Measurements from ENCODE around the gene MAP4K2.

MAP4K2 gene

GRCh38 chr11:64792482-64792881 lies 10.5 kb downstream of the MAP4K2 start:
- DNase-seq (ENCODE audit: low read depth, low spot score): no peak

GRCh38 chr11:64791781-64792291 lies 11.2 kb downstream of the MAP4K2 start:
- no peak for DNase-seq (ENCODE audit: low read depth, low spot score)

DNA sequence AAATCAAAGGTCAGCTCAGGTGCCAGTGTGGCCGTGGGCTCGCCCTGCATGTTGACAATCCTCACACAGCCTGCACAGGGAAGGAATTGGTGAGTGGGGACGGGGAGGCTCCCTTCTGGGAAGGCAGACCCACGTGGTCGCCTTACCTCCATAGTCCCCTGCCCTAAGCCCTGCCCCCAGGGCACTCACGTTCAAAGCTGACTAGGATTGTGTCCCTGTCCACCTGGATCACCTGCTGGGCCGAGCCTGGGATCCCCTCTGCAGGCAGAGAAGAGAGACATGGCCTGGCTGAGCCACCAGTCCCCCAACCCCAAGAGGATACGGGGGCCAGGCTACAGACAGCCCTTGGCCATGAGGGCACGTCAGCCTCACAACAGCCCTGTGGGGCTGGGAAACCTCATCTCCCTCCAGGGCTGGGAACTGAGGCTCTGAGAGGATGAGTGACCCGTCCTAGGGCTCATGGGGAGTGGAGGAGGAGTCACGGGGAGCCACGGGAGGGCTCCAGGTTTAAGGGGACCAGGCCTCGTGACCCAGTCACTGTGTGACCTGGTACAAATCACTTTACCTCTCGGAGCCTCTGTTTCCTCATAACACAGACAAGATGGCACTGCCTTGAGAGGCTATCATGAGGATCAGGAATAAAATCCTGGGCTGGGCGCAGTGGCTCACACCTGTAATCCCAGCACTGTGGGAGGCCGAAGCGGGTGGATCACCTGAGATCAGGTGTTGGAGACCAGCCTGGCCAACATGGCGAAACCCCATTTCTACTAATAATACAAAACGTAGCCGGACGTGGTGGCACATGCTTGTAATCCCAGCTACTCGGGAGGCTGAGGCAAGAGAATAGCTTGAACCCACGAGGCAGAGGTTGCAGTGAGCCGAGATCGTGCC lies 12.6 kb downstream of the MAP4K2 start:
- no peak for DNase-seq (ENCODE audit: low read depth, low spot score)

- no peak for DNase-seq (ENCODE audit: low read depth, low spot score)
Measured at GRCh38 chr11:64789331-64790204, 13.4 kb downstream of the MAP4K2 start.

DNA sequence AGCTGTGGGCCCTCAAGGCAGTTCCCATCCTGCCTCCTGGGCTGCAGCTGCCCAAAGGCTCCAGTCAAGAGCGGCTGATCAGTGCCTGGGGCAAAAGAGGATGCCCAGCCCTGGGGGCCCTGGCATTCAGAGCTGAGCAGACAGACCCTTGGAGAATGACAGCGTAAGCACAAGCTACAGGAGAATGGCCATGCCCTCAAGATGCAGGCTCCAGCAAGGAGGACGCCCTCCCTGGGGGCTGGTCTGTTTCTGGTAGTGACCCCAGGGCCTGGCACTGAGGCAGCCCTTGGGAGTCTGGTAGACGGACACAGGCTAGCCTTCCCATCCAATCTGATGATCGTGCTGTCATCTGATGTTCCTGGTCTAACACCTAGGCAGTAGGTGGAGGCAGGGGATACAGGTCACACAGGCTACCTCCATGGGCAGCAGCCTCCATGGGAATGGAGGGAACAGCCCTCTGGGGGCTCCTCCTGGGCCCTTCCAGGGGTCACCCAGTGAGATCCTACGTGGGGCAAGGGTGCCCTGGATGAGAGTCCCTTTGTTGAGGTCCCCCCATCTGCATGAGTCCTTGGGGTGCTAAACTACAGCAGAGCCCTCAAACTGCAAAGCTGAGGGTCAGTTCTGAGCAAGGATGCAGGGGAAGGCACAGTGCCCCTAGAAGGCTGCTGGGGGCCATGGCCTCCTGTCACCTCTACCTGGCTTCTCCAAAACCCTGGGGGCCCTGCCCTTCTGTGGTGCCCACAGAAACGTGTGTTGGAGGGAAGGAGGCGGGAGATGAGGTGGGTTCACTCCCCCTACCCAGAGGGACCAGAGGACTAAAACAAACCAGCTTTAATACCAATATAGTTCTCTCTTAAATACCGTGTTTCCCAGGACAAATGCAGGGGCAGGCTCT lies 14.4 kb downstream of the MAP4K2 start:
- DNase-seq (ENCODE audit: low read depth, low spot score): no peak

DNA sequence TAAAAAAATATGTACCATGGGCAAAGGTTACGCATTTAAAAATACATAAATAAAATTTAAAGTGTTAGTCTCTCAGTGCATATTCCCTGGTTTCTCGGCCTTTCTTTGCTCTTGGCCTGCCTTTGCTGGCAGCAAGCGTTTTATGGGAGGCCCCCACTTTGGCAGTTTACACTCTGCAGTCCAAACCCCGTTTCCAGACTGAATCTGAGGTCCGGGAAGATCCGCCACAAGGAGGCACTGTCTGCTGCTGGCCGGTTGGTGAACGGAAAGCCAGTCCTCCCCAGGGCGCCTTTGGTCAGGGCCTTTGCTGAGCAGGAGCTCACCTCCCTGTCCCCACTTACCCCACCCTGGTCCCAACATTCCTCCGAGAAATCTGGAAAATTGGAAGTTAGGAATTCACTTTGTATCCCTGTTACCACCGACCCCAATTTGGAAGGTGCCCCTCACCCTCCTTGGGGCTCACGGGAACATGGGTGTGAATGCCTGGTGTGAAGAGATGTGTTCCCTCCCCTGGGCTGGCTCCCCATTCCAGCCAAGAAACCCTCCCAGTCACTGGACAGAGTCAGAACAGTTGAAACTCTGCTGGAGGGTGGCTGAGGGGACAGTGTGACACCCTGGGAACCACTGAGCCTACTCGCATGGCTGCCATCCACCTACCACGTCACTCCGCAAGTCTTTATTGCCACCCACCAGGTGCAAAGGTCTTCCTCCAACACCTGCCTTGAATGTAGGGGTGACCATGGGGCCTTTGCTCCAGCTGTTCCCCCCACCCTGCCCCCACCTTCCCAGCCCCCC lies 15.3 kb downstream of the MAP4K2 start:
- no peak for DNase-seq (ENCODE audit: low read depth, low spot score)

- no peak for DNase-seq (ENCODE audit: low read depth, low spot score)
Measured at GRCh38 chr11:64786308-64786707, 16.7 kb downstream of the MAP4K2 start.

DNA sequence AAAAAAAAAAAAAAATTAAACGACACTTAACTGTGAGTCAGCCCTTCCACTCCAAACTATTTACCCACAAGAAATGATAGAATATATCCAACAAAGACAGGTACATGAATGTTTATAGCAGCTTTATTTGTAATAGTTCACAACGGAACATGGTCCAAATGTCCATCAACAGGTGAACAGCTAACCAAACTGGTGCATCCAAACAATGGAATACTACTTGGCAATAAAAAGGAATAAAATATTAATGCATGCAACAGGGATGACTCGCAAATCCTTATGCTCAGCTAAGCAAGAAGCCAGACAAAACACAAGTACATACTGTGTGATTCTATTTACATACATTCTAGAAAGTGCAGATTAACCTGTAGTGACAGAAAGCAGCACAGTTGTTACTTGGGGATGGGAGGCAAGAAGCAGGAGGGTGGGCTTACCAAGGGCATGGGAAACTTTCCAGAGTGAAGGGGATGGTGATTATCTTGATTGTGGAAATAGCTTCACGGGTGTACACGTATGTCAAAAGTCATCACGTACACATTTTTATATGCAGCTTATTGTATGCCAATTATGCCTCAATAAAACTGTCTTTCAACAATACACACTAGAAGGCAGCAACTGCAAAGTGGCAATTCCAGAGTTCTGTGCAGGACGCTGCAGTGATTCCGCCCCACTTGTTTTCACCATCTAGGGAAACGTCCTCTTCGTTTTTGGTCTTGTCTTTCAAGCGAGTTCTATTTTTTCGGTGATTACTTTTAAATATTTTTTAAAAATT lies 18.0 kb downstream of the MAP4K2 start:
- DNase-seq (ENCODE audit: low read depth, low spot score): no peak

DNA sequence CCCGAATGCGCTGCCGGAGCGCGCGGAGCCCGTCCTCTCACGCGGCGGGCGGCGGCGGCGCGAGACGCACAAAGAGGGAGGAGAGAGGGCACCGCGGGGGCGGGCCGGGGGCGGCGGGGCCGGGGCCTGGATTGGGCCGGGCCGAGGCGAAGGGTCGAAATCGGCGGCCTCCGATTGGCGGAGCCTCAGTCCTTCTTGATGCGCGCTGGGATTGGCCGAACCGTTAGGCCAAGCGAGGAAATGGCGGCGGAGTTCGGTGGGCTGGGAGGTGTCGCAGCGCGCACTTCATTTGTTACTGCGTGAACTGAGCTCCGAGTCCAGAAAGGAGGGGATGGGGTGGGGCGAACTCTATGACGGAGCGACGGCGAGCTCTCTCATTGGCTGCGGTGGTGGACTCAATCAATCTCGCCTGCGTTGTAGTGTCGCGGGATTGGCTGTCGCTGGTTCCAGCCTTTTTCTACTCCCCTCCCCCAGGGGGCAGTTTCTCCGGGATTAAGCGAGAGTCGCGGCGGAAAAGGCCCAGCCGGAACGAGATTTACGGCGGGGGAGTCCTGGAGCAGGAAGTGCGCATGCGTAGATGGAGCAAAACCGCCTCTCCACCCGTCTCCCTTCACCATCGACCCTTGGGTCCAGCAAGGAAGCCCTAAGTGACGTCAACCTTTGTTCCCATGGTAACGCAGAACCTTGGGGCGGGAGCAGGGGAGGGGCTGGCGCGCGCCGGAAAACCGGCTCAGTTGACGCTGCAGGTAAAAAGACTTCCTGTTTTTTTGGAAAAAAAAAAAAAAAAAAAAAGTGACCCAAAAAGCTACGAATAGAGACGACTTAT lies 24.3 kb downstream of the MAP4K2 start, which contains the start of gene SF1:
Gene SF1, minus strand, starts transcription at position 70 of the 826 bp plus-strand sequence. CDS start 150 bp downstream, outside the sequence.
- DNase-seq (ENCODE audit: low read depth, low spot score): peak; percentile 97

DNA sequence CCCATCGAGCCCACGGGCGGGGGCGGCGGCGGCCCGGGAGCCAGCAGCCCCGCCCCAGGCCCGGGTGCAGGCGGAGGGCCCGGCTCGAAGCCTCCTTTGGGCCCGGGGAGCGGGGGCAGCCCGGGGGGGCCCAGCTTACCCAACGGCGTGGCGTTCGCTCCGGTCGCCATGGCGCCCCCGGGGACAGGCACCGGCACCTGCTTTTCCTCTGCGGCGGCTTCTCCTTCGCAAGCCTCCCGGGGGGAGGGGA lies 24.9 kb downstream of the MAP4K2 start:
- no peak for DNase-seq (ENCODE audit: low read depth, low spot score)

- no peak for DNase-seq (ENCODE audit: low read depth, low spot score)
Measured at GRCh38 chr11:64777449-64778222, 25.4 kb downstream of the MAP4K2 start.

GRCh38 chr11:64776875-64777274 lies 26.1 kb downstream of the MAP4K2 start:
- no peak for DNase-seq (ENCODE audit: low read depth, low spot score)

GRCh38 chr11:64776425-64776824 lies 26.6 kb downstream of the MAP4K2 start:
- DNase-seq (ENCODE audit: low read depth, low spot score): no peak

GRCh38 chr11:64774144-64774543 lies 28.9 kb downstream of the MAP4K2 start:
- DNase-seq (ENCODE audit: low read depth, low spot score): no peak

DNA sequence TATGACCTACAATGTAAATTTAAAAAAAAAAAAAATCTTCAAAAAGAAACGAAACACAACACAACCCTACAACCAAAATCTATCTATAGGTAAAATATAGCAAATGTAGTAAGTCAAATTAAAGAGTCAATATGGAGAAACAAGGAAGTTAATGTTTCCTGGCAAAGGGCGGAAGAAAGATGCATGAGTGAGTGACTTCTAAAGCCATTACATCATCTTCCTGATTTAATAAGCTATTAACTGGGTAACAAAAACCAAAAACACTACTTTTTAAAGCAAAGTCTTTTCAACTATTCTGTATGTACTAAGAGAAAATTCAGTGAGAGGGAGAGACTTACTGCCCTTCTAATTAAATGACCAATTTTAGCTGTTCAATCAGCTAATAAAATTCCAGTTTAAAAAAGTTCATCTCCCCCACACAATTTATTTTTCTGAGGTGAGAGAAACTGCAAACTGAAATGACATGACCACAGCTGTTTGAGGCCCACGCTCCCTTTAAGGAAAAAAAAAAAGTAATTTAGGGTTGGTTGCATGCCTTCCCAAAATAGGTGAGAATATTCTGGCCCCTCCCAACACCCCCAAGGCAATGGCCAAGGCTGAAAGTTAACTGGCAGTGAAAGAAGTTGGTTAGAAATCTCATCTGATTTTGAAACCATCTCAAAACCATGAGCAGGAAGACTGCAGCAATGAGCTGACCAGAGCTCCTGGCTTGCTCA lies 30.6 kb downstream of the MAP4K2 start:
- no peak for DNase-seq (ENCODE audit: low read depth, low spot score)

DNA sequence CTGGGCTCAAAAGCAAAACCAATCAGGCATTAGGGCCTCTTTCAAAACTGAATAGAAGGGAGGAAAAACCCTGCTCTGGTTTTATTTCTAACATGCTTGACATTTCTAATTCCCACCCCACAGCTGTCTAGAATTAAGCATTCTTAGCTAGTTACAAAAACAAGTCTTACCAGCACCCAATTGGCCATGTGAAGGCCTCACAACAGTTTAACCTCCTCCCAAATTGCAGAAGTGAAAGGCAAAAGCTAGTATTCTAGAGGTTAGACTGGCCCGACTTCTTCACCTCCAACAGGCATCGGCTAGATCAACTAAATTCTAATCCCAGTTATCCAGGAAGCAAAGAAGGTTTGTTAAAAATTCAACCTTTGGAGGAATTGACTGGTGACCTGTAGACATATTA lies 31.2 kb downstream of the MAP4K2 start:
- DNase-seq (ENCODE audit: low read depth, low spot score): no peak

DNA sequence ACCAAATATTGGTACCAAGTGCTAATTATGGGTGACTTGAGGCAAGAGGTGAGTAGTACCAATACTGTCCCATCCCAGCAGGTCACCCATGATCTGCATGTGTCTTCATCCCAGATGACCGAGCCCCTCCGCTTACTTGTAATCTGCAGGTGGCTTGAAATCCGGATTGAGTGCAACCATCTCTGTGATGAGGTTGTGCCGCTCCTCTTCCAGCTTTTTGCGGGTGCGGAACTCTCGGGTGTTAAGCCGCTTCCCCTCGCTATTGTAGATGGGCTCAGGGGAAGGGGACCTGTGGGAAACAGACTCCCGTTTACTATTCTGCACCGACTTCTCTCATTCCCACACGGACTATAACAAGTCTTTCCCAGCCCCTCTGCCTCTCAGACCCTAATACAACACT lies 32.9 kb downstream of the MAP4K2 start:
- no peak for DNase-seq (ENCODE audit: low read depth, low spot score)

GRCh38 chr11:64769283-64769682 lies 33.7 kb downstream of the MAP4K2 start:
- no peak for DNase-seq (ENCODE audit: low read depth, low spot score)
